HL-60/S4 treated with retinoic acid at 250 ng/mL for 4 days and 3 days (cell line): ENCODE results near the gene IFIT1B.
"Not testable (repeated sequence)": the region's sequence is repeated elsewhere in the genome, so short reads cannot be mapped to it uniquely, and the experiment has no call there.

Experiments used
- in situ Hi-C: fragments of 300-500 bp; cut with MboI; formaldehyde crosslinking; loops from 2 replicates; pipeline ENCODE4 v1.7.0; 2022; ENCODE audit warnings: low sequenced_read_pairs

IFIT1B gene

DNA sequence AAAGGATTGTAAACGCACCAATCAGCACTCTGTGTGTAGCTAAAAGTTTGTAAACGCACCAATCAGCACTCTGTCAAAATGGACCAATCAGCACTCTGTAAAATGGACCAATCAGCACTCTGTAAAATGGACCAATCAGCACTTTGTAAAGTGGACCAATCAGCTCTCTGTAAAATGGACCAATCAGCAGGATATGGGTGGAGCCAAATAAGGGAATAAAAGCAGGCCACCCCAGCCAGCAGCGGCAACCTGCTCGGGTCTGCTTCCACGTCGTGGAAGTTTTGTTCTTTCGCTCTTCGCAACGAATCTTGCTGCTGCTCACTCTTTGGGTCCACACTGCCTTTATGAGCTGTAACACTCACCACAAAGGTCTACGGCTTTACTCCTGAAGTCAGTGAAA, 34.4 kb downstream of the IFIT1B start:
- in situ Hi-C loops = not testable (repeated sequence)

DNA sequence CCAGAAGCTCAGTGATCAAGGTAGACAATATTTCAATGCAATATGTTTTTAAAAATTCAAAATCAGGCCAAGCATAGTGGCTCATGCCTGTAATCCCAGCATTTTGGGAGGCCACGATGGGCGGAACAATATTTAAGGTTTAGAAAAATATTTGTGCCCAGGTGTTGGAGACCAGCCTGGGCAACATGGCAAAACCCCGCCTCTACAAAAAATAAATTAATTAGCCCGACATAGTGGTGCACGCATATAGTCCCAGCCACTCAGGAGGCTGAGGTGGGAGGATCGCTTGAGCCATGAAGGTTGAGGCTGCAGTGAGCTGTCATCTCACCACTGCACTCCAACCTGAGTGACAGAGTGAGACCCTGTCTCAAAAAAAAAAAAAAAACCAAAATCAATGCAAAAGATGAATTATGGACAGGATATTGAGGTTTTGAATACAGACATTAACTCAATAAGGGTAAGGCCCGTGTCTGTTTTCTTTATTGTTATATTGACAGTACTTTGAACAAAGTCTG, 35.6 kb downstream of the IFIT1B start:
- in situ Hi-C loops = no loop called here

DNA sequence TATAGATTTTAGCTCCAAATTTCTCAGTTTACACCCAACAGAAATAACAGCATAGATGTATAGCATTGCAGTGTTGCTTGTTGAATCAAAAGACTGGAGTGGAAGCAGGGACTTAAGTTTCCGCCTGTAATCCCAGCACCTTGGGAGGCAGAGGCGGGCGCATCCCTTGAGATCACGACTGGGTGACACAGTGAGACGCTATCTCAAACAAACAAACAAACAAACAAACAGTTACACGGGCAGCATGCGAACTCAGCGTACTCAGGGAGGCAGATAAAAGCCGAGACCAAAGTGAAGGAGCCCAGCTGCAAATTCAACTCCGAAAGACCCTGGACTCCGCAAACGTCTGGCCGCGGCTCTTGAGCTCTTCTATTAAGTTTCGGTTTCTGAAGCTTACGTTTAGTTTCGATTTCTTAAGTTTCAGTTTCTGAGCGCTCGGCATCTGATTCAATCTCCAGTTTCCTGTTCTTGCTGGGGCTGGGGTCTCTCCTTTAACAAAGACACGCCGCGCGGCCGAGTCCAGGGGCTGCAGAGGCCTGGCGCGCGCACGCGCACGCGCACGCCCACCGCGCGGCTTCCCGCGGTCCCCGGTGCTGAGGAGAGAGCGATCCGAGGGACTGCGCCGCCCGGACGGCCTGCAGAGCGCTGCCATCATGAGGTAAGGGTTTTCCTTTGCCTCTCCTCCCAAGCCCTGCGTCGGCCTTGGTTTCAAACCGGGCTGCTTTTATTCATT, 36.5 kb downstream of the IFIT1B start, which contains the start of gene IFIT5:
TSS of gene IFIT5 (plus strand) at position 423 of the 733 bp plus-strand sequence. CDS start at position 654, 231 bp downstream.
- in situ Hi-C loops = no loop called here

DNA sequence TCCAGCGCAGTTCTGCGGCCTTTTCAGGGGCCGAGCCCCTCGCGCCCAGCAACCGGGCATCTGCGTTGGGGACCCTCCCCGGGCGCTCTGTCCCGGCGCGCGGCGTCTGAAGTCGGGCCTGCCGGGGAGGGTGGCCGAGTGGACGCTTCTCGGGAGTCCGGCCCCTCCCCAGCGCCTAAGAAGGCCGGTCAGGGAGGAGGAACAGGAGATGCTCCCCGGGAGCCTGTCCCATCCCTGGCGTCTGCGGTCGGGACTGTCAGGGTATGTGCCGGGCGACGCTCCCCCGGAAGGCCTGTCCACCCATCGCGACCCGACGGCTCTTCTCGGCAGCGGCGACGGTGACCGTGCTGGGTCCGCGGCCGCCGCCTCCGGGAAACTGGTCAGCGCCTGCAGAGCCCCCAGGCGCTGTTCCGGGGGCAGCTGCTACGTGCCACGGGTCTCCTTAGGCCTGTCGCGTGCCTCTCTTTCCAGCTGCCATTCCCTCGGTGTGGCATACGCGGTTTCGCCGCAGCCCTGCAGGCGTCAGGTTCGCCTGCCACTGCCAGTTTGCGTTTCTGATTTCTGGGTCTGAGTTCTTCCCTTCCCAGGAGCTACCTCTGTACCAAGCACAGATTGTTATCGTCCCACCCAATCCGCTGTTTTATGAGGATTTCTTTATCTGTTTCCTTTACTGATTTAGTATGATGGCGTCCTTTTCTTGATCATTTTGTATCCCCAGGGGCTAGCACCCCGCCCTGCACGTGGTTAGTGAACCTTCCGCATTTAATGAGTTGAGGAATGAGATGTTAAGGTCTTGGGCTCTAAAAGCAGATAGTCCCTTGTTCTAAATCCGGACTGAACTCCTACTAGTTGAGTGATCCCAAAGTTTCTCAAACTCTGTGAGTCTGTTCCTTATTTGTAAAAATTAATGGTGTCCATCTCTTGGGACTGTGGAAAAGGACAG, 37.3 kb downstream of the IFIT1B start:
- in situ Hi-C loops = no loop called here

GRCh38 chr10:89416465-89416864, 38.6 kb downstream of the IFIT1B start:
- in situ Hi-C loops = no loop called here

DNA sequence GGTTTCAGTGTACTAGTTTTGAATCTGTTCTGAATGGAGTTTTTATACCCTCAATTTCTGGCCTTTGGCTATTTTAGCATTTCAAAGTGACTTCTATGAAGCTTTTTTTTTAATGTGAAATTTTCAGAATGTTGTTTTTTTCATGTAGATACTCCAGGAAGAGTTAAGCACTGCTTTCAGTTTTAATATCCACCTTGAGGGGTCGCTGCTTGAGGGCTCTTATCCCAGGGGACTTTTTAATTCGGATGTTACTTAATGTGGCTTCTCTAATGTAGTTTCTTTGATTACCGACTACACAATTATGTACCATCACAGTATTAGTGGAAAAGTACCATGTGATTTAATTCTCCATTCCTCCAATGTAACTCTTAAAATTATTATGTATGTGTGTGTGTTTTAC, 41.7 kb downstream of the IFIT1B start:
- in situ Hi-C loops = no loop called here

DNA sequence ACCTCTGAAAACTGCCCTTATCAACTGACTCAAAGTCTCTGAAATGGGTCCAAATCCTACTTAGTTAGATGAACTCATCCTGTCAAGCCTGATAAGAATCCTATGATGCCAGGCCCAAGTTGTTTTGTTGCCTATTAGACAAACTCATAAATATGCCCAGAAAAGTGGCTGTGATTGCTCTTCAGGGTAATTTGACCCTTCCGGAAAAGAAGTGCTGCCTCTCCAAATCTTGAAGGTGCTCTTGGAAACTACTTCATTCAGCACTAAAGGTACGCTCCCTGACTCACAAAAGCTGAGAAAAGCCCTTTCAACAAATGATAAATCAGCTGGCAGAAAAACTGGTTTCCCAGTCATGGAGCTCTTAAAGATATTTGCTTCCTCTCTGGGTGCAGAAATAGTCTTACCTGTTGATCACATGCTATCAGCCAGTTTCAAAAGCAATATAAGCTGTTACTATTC, 43.2 kb downstream of the IFIT1B start:
- in situ Hi-C loops = loop anchor here (10.0 kb wide), 1 partner anchor 134 kb away; no protein-coding TSS in a partner anchor

- in situ Hi-C loops = loop anchor here (10.0 kb wide), 1 partner anchor 130 kb away; no protein-coding TSS in a partner anchor
These were observed 47.1 kb downstream of the IFIT1B start for GRCh38 chr10:89425000-89425399.

DNA sequence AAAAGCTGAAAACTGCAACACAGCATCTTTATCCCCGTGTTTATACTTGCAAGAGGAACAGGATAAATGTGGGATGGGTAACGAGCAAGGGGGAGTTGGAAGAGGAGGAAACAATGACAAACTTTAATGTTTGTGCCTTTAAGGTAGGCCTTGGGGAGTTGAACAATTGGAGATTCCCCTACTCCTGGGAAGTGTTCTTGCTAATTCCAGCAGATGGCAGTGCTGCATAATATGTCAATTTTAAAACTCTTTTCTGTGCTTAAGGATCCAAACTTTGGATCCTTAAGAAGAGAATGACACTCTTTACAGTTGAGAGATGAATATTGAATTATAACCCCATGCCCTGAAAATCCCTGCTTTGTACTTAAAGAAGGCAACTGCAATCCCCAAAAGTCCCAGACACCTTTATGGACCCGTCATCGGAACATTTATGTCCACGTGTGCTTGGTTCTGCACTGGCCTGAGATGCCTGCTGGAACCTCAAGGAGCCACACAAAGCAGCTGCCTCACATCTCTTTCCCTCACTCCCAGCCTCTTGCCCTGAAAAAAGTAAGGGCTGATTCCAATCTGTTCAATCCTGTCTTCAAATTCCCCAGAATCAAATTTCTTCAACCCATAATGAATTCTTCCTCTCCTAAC, 48.5 kb downstream of the IFIT1B start:
- in situ Hi-C loops = loop anchor here (10.0 kb wide), 1 partner anchor 128 kb away; no protein-coding TSS in a partner anchor

- in situ Hi-C loops = loop anchor here (10.0 kb wide), 1 partner anchor 127 kb away; no protein-coding TSS in a partner anchor
These were observed 49.8 kb downstream of the IFIT1B start for GRCh38 chr10:89427629-89428028.

DNA sequence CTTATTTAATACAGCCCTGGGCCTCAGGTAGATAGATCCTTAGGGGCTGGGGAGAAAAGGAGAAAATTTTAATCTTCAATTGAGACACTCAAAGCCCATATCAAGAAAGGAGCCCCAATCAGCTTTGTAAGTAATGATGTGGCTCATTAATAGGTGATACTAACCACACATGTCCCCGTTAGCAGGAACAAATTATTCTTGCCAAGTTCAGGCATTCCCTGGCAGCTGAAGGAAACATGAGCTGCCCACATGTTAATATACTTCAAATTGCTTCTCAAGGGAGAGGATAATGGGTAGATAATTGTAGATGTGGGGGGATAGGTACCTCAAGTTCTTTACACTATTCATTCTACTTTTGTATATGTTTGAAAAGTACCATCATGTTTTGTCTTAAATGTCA, 51.0 kb downstream of the IFIT1B start:
- in situ Hi-C loops = loop anchor here (10.0 kb wide), 1 partner anchor 126 kb away; no protein-coding TSS in a partner anchor

- in situ Hi-C loops = no loop called here
These were observed 54.1 kb downstream of the IFIT1B start for GRCh38 chr10:89431977-89432376.
